Left ventricle myocardium inferior (tissue), 1 donor: ENCODE measurements around the gene SCYL1. TPM values are rescaled to one million over a fixed set of nuclear protein-coding genes. Genes with fewer than 3 reads are reported as not detected.

Source experiments
- DNase-seq: peaks from one replicate; pipeline ENCODE4 v3.0.0-alpha.2; 2020
- H3K27ac ChIP-seq: fragments of 200-600 bp; replicated peaks from 2 replicates; pipeline ENCODE4 v1.8.0; 2021
- H3K27me3 ChIP-seq: fragments of 200-600 bp; 2 replicates; pipeline ENCODE4 v1.8.0; 2021; ENCODE audit warnings: low read depth
- H3K36me3 ChIP-seq: fragments of 200-600 bp; 2 replicates; pipeline ENCODE4 v1.8.0; 2021
- H3K4me1 ChIP-seq: fragments of 200-600 bp; 2 replicates; pipeline ENCODE4 v1.8.0; 2021
- H3K4me3 ChIP-seq: fragments of 200-600 bp; 2 replicates; pipeline ENCODE4 v1.8.0; 2021; ENCODE audit warnings: mild to moderate bottlenecking, moderate library complexity
- H3K9me3 ChIP-seq: fragments of 200-600 bp; replicated peaks from 2 replicates; pipeline ENCODE4 v1.8.0; 2021
- intact Hi-C: fragments of 100-400 bp; cut with micrococcal nuclease; formaldehyde crosslinking; loops from one replicate; pipeline ENCODE4 v1.11.0; 2022
- total RNA-seq: library from RNA; stranded (reverse); fragmentation: NEBNext Ultra II Directional; extraction: Animal tissue kit (Norgen Biotek cat#: 25700); gene quantifications from one replicate; pipeline ENCODE4 v1.2.1, GENCODE V29; 2021
- TF ChIP-seq, protein P1 (sequence below): fragments of 200-600 bp; IDR thresholded peaks from 2 replicates; pipeline ENCODE4 v1.8.0; 2021; ENCODE audit warnings: antibody characterized with exemption, mild to moderate bottlenecking, borderline replicate concordance
- donor health status: DM: no; HTN: yes; CAD: no; lungs with severe emphysema.

SCYL1 gene
- total RNA-seq, 1 donor from 2014 or later: 60.2 TPM

DNA sequence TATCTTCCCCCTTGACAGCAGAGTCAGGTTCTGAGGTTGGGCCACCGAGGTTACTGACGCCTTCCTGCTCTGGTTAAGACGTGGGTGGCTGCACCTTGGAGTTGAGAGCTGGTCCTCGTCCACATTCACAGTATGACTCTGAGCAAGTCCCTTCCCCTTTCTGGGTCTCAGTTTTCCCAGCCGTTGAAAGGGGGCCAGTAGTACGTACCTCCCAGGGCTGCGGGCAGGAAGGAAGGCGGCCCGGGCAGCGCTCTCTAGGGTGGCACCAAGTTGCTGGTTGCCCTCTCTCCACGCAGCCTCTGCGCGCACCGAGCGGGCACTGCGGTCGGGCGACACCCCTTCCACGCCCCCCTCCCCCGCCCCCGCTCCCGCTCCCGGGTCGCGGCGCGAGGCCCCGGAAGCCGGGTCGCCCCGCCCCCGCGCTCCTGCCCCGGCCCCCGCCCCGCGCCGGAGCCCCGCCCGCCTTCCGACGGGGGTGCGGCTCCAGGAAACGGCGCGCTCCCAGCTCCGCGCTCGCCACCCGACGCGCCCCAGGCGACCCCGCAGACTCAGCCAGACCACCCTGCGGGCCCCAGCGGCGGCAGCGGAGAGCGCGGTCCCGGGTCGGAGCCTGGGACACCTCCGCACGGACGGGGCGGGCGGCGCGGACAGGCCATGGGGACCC lies 50.8 kb downstream of the SCYL1 start, which contains the start of gene EHBP1L1:
Gene EHBP1L1, plus strand, starts transcription at position 486 of the 664 bp plus-strand sequence. CDS start 250 bp downstream, outside the sequence.
- Histone ChIP-seq H3K27ac (peak within 1 kb of the TSS; percentile 97), H3K36me3 (peaks cover 24% of the 10 kb centered on the region), H3K4me1 (peaks cover 74% of the 10 kb centered on the region), H3K27me3 (no peaks in the 10 kb centered on the region), H3K9me3 (no peaks in the 10 kb centered on the region), H3K4me3 (peak within 1 kb of the TSS; percentile 86)
- peak; percentile 81 for DNase-seq
- TF ChIP-seq, protein P1, sequence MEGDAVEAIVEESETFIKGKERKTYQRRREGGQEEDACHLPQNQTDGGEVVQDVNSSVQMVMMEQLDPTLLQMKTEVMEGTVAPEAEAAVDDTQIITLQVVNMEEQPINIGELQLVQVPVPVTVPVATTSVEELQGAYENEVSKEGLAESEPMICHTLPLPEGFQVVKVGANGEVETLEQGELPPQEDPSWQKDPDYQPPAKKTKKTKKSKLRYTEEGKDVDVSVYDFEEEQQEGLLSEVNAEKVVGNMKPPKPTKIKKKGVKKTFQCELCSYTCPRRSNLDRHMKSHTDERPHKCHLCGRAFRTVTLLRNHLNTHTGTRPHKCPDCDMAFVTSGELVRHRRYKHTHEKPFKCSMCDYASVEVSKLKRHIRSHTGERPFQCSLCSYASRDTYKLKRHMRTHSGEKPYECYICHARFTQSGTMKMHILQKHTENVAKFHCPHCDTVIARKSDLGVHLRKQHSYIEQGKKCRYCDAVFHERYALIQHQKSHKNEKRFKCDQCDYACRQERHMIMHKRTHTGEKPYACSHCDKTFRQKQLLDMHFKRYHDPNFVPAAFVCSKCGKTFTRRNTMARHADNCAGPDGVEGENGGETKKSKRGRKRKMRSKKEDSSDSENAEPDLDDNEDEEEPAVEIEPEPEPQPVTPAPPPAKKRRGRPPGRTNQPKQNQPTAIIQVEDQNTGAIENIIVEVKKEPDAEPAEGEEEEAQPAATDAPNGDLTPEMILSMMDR: no peak
- intact Hi-C loops: no loop called here

DNA sequence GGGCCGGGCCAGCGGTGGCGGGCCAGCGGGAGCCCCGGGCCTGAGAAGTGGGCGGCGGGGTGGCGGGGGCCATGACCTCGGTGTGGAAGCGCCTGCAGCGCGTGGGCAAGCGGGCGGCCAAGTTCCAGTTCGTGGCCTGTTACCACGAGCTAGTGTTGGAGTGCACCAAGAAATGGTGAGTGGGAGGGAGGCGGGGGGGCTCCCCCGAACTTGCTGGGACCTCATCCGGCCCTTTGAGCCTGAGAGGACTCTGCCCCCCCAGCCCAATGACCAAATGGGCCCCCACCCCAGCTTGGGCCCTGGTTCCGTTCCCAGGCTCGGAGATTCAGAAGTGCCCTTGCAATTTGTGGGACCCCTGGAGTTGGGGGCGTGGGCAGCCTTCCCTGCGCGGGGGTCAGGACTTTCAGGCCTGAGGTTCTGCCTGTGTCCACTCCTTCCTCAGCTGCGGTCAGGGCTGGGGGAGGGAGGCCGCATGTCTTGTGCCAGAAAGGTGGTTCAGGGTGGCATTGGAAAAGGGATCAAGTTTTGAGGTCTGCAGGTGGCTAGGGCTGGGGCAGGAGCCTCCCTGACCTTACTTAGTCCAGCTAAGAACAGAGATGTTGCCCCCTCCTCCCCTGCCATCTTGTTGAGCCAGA lies 51.5 kb downstream of the SCYL1 start:
- Histone ChIP-seq H3K36me3 (peaks cover 30% of the 10 kb centered on the region), H3K4me3 (peak overlapping the region; percentile 86), H3K9me3 (no peaks in the 10 kb centered on the region), H3K27ac (peak overlapping the region; percentile 97), H3K4me1 (peaks cover 68% of the 10 kb centered on the region), H3K27me3 (no peaks in the 10 kb centered on the region)
- intact Hi-C loops: no loop called here
- TF ChIP-seq, protein P1: no peak
- DNase-seq: no peak

DNA sequence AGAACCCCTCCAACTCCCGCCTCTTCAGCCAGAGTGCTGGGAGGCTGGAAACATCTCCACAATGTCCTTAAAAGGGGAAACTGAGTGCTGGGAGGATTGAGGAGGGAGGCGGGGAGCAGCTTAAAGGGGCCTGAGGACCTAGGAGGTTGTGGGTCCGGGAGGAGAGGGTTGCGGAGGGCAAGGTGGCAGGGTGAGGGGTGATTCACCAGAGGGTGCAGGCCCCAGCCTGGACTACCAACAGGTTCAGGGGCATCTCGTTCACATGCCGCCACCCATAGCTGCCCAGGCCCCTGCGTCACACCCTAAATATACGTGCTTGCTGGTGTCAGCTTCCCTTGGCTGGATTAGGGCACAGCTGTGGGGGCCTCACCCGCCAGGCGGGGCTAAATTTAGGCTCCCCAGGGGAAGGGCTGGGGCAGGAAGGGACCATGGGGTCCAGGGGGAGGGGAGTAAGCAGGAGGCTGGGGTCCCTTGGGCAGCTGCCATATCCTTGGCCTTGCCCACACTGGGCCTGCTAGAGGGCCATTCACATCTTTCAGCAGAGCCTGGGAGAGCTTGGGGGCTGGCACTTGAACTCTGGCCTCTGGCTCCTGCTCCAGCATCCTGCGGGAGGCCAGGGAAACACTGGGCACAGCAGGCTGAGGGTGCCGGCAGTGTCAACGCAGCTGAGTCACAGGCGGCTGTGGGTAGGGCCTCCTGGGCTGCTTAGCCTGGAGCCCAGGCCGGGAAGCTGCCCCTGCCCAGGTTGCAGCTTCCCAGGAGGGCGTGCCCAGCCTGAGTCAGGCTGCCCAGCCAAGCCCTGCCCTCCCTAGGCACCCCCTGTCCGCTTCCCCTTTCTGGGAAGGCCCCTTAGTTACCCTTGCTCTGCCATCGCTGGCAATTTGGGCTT lies 52.2 kb downstream of the SCYL1 start:
- TF ChIP-seq, protein P1: no peak
- Histone ChIP-seq H3K27me3 (no peaks in the 10 kb centered on the region), H3K27ac (peak overlapping the region; percentile 97), H3K4me1 (peaks cover 60% of the 10 kb centered on the region), H3K4me3 (peak overlapping the region; percentile 86), H3K9me3 (no peaks in the 10 kb centered on the region), H3K36me3 (peaks cover 38% of the 10 kb centered on the region)
- intact Hi-C loops: no loop called here
- peak; percentile 55 for DNase-seq

DNA sequence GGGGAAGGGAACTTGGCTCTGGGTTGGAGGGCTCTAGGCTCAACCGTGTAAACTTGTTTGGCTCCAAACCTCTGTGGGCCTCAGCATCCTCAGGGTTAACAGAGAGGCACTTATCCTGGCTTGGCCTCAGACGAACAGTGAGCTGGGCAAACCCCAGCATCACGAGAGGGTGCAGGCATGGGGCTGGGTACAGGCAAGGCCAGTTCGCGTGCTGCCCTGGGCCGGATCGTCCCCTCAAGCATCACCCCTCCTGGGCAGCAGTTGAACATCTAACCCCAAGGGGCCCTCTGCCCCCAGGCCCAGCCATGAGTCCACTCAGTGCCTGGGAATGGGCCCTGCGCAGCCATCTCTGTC lies 52.9 kb downstream of the SCYL1 start:
- Histone ChIP-seq H3K4me3 (peak overlapping the region; percentile 86), H3K9me3 (no peaks in the 10 kb centered on the region), H3K27me3 (no peaks in the 10 kb centered on the region), H3K27ac (peak overlapping the region; percentile 97), H3K4me1 (peaks cover 58% of the 10 kb centered on the region), H3K36me3 (peaks cover 43% of the 10 kb centered on the region)
- TF ChIP-seq, protein P1: no peak
- DNase-seq: no peak
- intact Hi-C loops: no loop called here

DNA sequence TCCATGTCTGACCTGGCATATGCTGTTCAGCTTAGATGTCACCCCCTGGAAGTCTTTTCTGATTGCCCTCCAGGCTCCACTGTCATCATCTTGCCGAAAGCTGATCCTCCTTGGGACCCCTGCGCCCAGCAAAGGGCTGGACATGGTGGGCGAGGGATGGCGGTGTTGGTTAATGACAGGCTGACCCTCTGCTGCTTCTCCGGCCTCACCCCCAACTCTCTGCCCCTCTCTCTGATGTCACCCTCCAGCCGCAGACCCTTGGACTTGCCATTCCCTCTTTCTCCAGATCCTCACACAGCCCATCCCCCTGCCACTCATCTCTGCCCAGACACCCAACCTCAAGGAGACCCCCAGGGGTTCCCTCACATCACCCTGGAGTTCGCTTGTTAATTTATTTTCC lies 53.3 kb downstream of the SCYL1 start:
- peak overlapping the region; percentile 97 for H3K27ac ChIP-seq
- no peak for DNase-seq
- TF ChIP-seq, protein P1: no peak
- peaks cover 54% of the 10 kb centered on the region for H3K4me1 ChIP-seq
- H3K27me3 ChIP-seq: no peaks in the 10 kb centered on the region
- H3K4me3 ChIP-seq: peak overlapping the region; percentile 86
- intact Hi-C loops: no loop called here
- H3K9me3 ChIP-seq: no peaks in the 10 kb centered on the region
- H3K36me3 ChIP-seq: peaks cover 43% of the 10 kb centered on the region
